Common myeloid progenitor, CD34-positive (primary cell): ENCODE data around the gene RPS2.
"Not testable (repeated sequence)": the region's sequence is repeated elsewhere in the genome, so short reads cannot be mapped to it uniquely, and the experiment has no call there.

Experiments
- CTCF ChIA-PET: fragments of 350-600 bp; sonication (Branson Sonifier 250); formaldehyde crosslinking; loops from one replicate; lab custom pipeline; 2021; ENCODE audit warnings: antibody characterized with exemption; lab: Charles Lee
- POLR2A ChIA-PET: fragments of 350-600 bp; sonication (Branson Sonifier 250); formaldehyde crosslinking; loops from one replicate; lab custom pipeline; 2021; ENCODE audit warnings: antibody characterized with exemption; lab: Charles Lee
- DNase-seq, 3 donors: peaks; one replicate each; pipeline versions ENCODE4 v3.0.0 to v3.0.0-alpha.2; 2013
- H3K27ac ChIP-seq, 2 experiments: 1 replicate in 1 of 2; 2 replicates in 1 of 2; pipeline ENCODE4 v1.7.0; 2013; ENCODE audit warnings: inconsistent platforms in 2 of 2, low read length in 2 of 2, mild to moderate bottlenecking in 2 of 2, low read depth in 1 of 2, moderate library complexity in 1 of 2; ENCODE audit not compliant: severe bottlenecking in 2 of 2, insufficient read depth in 1 of 2, poor library complexity in 1 of 2
- H3K27me3 ChIP-seq, 5 experiments: replicated peaks in 2 of 5; 1 replicate in 3 of 5; 2 replicates in 2 of 5; pipeline versions ENCODE4 v1.6.1 to v1.7.0; 2013; ENCODE audit warnings: low read length in 4 of 5, mild to moderate bottlenecking in 2 of 5, moderate library complexity in 2 of 5, inconsistent platforms in 1 of 5; ENCODE audit not compliant: insufficient read depth in 5 of 5, control insufficient read depth in 4 of 5
- H3K36me3 ChIP-seq, 4 experiments: 1 replicate in 2 of 4; 2 replicates in 2 of 4; pipeline versions ENCODE4 v1.6.1 to v1.7.0; 2013; ENCODE audit warnings: low read length in 3 of 4, control low read depth in 1 of 4, mild to moderate bottlenecking in 1 of 4; ENCODE audit not compliant: control insufficient read depth in 4 of 4, insufficient read depth in 4 of 4
- H3K4me1 ChIP-seq, 4 experiments: 1 replicate in 3 of 4; 2 replicates in 1 of 4; pipeline versions ENCODE4 v1.6.1 to v1.7.1; 2013; ENCODE audit warnings: low read length in 3 of 4, mild to moderate bottlenecking in 3 of 4, control low read depth in 1 of 4, inconsistent platforms in 1 of 4, moderate library complexity in 1 of 4; ENCODE audit not compliant: control insufficient read depth in 4 of 4, insufficient read depth in 4 of 4; ENCODE audit errors: control extremely low read depth in 1 of 4
- H3K4me3 ChIP-seq, 7 experiments: 1 replicate in 4 of 7; 2 replicates in 3 of 7; pipeline versions ENCODE4 v1.5.1 to v1.7.0; 2013; ENCODE audit warnings: mild to moderate bottlenecking in 7 of 7, low read length in 6 of 7, moderate library complexity in 6 of 7, inconsistent platforms in 2 of 7, low read depth in 2 of 7, control low read depth in 1 of 7; ENCODE audit not compliant: insufficient read depth in 4 of 7, control insufficient read depth in 1 of 7; ENCODE audit errors: extremely low read depth in 1 of 7
- H3K9me3 ChIP-seq, 5 experiments: 1 replicate in 4 of 5; 2 replicates in 1 of 5; pipeline versions ENCODE4 v1.6.1 to v1.7.1; 2013; ENCODE audit warnings: low read length in 4 of 5, mild to moderate bottlenecking in 2 of 5, inconsistent platforms in 1 of 5, low read depth in 1 of 5, moderate library complexity in 1 of 5; ENCODE audit not compliant: control insufficient read depth in 4 of 5, insufficient read depth in 2 of 5; ENCODE audit errors: control extremely low read depth in 1 of 5
- WGBS: methylation state at CpG from one replicate; pipeline ENCODE4 v1.1.5; 2013; ENCODE audit not compliant: insufficient coverage; 5-methylcytosine and 5-hydroxymethylcytosine counted together

The RPS2 gene

DNA sequence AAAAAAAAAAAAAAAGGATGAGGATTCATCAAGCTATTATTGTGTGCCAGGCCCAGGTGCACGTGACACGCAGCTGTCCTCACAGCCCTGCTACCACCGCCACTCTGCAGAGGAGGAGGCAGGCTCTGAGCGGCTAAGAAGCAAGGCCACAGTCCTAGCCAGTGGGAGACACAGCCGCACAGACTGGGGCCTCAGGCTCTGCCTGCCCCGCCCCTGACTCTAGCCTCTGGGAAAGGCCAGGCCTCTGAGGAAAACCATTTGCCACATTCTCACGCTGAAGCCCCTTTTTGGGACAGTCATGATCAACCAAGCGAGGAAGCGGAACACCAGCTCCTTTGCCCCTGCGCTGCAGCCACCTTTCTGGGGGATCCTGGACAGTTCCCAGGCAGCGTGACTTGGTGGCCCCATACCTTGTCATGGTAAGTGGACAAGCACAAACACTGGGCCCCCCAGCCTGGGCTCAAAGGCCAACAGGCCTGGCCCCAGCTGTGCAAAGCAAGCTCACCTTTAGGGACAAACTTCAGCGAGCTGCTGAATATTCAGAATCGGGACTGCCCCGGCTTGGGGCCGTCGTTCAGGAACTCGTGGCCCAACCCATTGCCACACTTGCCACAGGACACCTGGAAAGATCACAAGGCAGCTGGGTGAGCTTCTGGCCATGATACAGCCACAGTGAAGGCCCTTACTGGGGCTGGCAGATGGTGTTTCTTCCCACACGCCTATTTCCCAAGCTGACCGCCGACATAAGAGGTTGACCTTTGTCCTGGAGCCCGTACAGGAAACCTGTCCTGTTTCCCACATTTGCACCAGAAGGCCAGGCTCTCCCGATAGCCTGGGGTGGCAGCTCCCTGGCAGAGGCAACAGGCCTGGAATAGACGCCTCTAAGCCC lies 24.1 kb downstream of the RPS2 start:
- no peak overlapping the region for H3K4me3 ChIP-seq
- CTCF ChIA-PET, result interaction anchor here (0.6 to 2.6 kb wide), 4 partner anchors 11 to 1745 kb away, joined by 3 to 9 read pairs (median 3); partner anchors contain the start of genes NUBP2, RPS2 and SPSB3
- peaks cover 3 to 25% (median 19%) of the 10 kb centered on the region in 4 experiments for H3K4me1 ChIP-seq
- H3K36me3 ChIP-seq, result peaks cover 8 to 41% (median 25%) of the 10 kb centered on the region in 4 experiments
- no peak overlapping the region for H3K27ac ChIP-seq
- no peak for DNase-seq
- WGBS, result 96% methylated on average over 22 of the region's 23 CpGs
- H3K27me3 ChIP-seq, result no peaks in the 10 kb centered on the region
- POLR2A ChIA-PET, result interaction anchor here (0.6 to 2.0 kb wide), 2 partner anchors 24 to 1923 kb away, joined by 4 to 6 read pairs; partner anchors contain the start of gene RPS2
- no peaks in the 10 kb centered on the region for H3K9me3 ChIP-seq

GRCh38 chr16:1939833-1940232 lies 24.8 kb downstream of the RPS2 start:
- peaks cover 8 to 41% (median 25%) of the 10 kb centered on the region in 4 experiments for H3K36me3 ChIP-seq
- not testable (repeated sequence) for H3K27me3 ChIP-seq, H3K27ac ChIP-seq, H3K4me3 ChIP-seq, DNase-seq, H3K9me3 ChIP-seq
- CTCF ChIA-PET, result interaction anchor here (0.6 to 2.6 kb wide), 3 partner anchors 11 to 1745 kb away, joined by 3 to 9 read pairs (median 3); partner anchors contain the start of genes NUBP2 and SPSB3
- peaks cover 3 to 25% (median 19%) of the 10 kb centered on the region in 4 experiments for H3K4me1 ChIP-seq
- POLR2A ChIA-PET, result interaction anchor here (2.0 kb wide), 1 partner anchor 25 kb away, joined by 6 read pairs; the partner anchor contains the start of gene RPS2
- WGBS, result 100% methylated on average over 7 of the region's 8 CpGs

DNA sequence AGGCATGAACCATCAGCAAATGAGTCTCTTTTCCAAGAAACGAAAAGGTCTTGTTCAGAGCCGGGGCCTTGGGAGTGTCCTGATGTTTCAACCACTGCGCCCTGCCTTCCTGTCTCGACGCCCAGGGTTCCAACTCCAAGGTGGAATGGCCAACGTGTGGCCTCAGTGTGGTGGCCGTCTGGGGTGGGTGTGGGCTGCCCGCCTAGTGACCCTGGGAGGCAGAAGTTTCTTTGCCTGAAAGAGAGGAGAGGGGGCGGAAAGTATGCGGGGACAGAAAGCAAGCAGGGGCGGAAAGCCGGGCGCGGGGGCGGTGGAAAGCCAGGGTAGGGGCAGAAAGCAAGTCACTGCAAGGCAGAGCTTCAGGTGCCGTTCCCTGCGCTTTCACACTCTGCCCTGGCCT lies 25.7 kb downstream of the RPS2 start:
- Histone ChIP-seq H3K36me3 (peaks cover 8 to 41% (median 25%) of the 10 kb centered on the region in 4 experiments), H3K9me3 (no peaks in the 10 kb centered on the region), H3K4me3 (no peak overlapping the region), H3K4me1 (peaks cover 3 to 23% (median 19%) of the 10 kb centered on the region in 4 experiments), H3K27me3 (no peaks in the 10 kb centered on the region), H3K27ac (no peak overlapping the region)
- 98% methylated on average over 15 of the region's 17 CpGs for WGBS
- CTCF ChIA-PET, result interaction anchor here (0.6 kb wide), 1 partner anchor 949 kb away, joined by 3 read pairs; no protein-coding TSS in a partner anchor
- POLR2A ChIA-PET, result no interaction called here
- no peak for DNase-seq

GRCh38 chr16:1938316-1938715 lies 26.3 kb downstream of the RPS2 start:
- peaks cover 3 to 18% (median 17%) of the 10 kb centered on the region in 4 experiments for H3K4me1 ChIP-seq
- no peaks in the 10 kb centered on the region for H3K9me3 ChIP-seq
- 94% methylated on average over 10 of the region's 10 CpGs for WGBS
- ChIA-PET CTCF (interaction anchor here (0.6 kb wide), 1 partner anchor 950 kb away, joined by 3 read pairs; no protein-coding TSS in a partner anchor), POLR2A (no interaction called here)
- H3K27me3 ChIP-seq, result no peaks in the 10 kb centered on the region
- DNase-seq, result no peak
- H3K36me3 ChIP-seq, result peaks cover 8 to 41% (median 25%) of the 10 kb centered on the region in 4 experiments
- H3K27ac ChIP-seq, result no peak overlapping the region
- no peak overlapping the region for H3K4me3 ChIP-seq

DNA sequence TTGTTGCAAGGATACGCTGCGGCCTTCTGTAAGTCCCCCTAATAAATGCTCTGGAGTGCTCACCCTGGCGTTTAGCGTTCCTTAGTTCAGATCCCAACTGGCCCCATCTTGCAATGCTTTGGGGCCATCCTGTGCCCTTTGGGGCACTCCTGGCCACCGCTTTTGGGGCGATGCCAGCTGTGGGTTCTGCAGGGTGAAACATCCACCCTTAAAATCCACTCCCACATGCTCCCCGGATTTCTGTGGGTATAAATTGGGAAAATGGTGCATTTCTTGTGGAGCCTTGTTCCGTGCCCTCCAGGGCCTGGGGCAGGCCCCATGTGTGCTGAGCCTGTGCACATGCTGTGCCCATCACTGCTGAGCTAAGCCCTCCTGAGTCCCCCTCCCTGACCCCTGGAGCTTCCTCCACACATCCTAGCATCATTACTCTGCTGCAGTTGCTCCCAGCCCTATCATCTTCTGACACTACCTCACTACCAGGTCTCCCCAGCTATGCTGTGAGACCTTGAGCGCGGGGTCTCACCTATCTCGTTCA lies 27.6 kb downstream of the RPS2 start:
- H3K27me3 ChIP-seq, result no peaks in the 10 kb centered on the region
- DNase-seq, result no peak
- no peaks in the 10 kb centered on the region for H3K9me3 ChIP-seq
- ChIA-PET CTCF (interaction anchor here (1.2 kb wide), 1 partner anchor 10 kb away, joined by 3 read pairs; no protein-coding TSS in a partner anchor), POLR2A (no interaction called here)
- no peak overlapping the region for H3K4me3 ChIP-seq
- peaks cover under 1 to 9% (median 7%) of the 10 kb centered on the region in 4 experiments for H3K4me1 ChIP-seq
- H3K36me3 ChIP-seq, result peaks cover 8 to 41% (median 25%) of the 10 kb centered on the region in 4 experiments
- 92% methylated on average over 5 of the region's 11 CpGs for WGBS
- no peak overlapping the region for H3K27ac ChIP-seq

GRCh38 chr16:1933097-1933661 lies 31.4 kb downstream of the RPS2 start:
- no peak overlapping the region for H3K27ac ChIP-seq
- POLR2A ChIA-PET, result no interaction called here
- 93% methylated on average over 20 of the region's 23 CpGs for WGBS
- CTCF ChIA-PET, result interaction anchor here (0.6 to 1.8 kb wide), 2 partner anchors 9 to 11 kb away, joined by 4 to 5 read pairs; no protein-coding TSS in a partner anchor
- H3K4me1 ChIP-seq, result peaks cover 0 to 7% (median 2%) of the 10 kb centered on the region in 4 experiments
- H3K4me3 ChIP-seq, result no peak overlapping the region
- no peak for DNase-seq
- H3K27me3 ChIP-seq, result no peaks in the 10 kb centered on the region
- peaks cover 3 to 12% (median 5%) of the 10 kb centered on the region in 4 experiments for H3K36me3 ChIP-seq
- no peaks in the 10 kb centered on the region for H3K9me3 ChIP-seq
